Loucy (cell line): ENCODE measurements around the gene TXNDC17.

Experiments used
- EZH2phosphoT487 ChIP-seq: fragments of 200-600 bp; IDR thresholded peaks from 2 replicates; pipeline ENCODE4 v1.6.1; 2018; ENCODE audit warnings: antibody characterized with exemption, mild to moderate bottlenecking, moderate library complexity, borderline replicate concordance
- TF ChIP-seq, protein P1 (sequence below): fragments of 200-600 bp; sonication (generic); conservative IDR thresholded peaks from 2 replicates; pipeline ENCODE4 v1.5.1; 2014; ENCODE audit warnings: mild to moderate bottlenecking, antibody characterized with exemption, low read length

DNA sequence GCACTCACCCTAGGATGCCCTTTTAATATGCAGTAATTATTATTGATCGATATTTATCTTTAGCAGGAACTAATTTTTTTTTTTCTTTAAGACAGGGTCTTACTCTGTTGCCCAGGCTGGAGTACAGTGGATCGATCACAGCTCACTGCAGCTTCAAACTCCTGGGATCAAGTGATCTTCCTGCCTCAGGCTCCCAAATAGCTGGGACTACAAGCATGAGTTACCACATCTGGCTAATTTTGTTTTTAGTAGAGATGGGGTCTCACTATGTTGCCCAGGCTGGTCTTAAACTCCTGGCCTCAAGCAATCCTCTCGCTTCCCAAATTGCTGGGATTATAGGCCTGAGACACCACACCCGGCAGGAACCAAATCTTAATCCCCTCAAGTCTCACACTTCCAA is 29.6 kb upstream of the TXNDC17 start:
- TF ChIP-seq, protein P1, sequence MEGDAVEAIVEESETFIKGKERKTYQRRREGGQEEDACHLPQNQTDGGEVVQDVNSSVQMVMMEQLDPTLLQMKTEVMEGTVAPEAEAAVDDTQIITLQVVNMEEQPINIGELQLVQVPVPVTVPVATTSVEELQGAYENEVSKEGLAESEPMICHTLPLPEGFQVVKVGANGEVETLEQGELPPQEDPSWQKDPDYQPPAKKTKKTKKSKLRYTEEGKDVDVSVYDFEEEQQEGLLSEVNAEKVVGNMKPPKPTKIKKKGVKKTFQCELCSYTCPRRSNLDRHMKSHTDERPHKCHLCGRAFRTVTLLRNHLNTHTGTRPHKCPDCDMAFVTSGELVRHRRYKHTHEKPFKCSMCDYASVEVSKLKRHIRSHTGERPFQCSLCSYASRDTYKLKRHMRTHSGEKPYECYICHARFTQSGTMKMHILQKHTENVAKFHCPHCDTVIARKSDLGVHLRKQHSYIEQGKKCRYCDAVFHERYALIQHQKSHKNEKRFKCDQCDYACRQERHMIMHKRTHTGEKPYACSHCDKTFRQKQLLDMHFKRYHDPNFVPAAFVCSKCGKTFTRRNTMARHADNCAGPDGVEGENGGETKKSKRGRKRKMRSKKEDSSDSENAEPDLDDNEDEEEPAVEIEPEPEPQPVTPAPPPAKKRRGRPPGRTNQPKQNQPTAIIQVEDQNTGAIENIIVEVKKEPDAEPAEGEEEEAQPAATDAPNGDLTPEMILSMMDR: no peak
- TF ChIP-seq EZH2phosphoT487: no peak
